Hematopoietic multipotent progenitor cell treated with erythropoietin and hydrocortisone succinate and interleukin-3 and kit ligand, for 17 days (in vitro differentiated cells): ENCODE data around the gene LGR5.
"Not testable (repeated sequence)": the region's sequence is repeated elsewhere in the genome, so short reads cannot be mapped to it uniquely, and the experiment has no call there.

Source experiments
- DNase-seq: peaks from one replicate; pipeline ENCODE4 v3.0.0-alpha.2; 2015; ENCODE audit warnings: low spot score

Gene LGR5

DNA sequence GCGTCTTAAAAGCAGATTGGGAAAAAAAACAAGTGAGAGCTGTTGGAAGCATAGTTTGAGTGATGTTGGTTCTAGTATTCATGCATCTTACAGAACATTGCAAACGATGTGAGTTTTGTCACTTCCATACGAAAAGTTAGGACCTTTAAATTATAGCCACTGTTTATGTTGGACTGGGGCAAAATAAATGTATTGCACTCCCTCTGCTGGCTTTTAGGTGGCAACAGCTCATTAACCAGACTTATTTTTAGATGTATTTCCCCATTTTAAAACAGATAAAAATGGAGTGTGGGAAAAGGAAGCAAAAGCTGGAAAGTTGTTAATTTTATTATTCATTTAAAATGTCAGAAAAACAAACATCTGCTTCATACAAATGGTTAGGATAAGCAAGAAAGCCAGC is 111.9 kb downstream of the LGR5 start:
- DNase-seq: no peak

DNA sequence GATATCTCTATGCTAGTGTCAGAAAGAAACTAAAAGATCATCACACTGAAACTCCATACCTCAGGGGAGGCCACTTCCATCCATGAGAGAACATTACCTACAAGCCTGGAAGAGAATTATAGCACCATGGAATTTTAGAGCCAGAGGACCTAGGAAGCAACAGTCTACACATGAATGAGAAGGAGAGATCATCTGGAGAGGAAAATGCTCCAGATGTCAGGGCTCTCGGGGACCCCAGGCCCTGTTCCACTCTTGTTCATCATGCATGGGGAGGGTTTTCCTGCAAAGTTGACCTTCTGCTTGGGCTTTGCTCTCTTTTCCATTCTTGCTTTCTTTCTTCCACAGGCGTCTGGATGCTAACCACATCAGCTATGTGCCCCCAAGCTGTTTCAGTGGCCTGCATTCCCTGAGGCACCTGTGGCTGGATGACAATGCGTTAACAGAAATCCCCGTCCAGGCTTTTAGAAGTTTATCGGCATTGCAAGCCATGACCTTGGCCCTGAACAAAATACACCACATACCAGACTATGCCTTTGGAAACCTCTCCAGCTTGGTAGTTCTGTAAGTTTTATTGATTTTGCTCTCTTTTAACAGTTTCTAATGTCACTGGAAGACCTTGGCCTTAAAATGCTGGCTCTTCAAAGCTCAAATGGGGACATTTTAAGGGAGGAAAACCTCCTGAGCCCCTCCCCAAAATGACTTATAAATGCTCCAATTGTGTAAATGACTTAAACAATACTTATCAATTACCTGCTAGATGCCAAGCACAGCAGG is 113.3 kb downstream of the LGR5 start:
- DNase-seq: no peak

DNA sequence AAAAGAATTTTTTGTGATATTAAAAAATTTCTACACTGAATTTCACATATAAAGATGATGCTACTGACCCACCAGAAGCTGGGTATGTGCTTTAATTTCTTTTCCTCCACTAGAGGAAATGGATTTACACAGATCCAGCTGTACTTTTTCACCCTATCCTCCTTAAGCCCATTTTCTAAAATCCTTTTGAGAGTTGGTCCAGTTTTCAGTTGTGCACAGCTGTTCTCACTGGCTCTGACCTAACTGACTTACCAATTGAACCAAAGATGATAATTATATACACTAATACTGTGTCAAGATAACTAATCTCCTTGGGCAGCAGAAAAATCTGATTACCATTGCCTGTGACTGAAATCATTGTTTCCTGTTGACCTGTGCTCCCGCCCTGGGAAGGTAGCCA is 115.6 kb downstream of the LGR5 start:
- DNase-seq: no peak

DNA sequence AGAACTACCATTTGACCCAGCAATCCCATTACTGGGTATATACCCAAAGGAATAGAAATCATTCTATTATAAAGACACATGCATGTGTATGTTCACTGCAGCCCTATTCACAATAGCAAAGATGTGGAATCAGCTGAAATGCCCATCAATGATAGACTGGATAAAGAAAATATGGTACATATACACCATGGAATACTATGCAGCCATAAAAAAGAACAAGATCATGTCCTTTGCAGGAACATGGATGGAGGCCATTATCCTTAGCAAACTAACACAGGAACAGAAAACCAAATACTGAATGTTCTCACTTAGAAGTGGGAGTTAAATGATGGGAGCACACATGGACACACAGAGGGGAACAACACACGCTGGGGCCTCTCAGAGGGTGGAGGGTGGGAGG is 116.2 kb downstream of the LGR5 start:
- not testable (repeated sequence) for DNase-seq

DNA sequence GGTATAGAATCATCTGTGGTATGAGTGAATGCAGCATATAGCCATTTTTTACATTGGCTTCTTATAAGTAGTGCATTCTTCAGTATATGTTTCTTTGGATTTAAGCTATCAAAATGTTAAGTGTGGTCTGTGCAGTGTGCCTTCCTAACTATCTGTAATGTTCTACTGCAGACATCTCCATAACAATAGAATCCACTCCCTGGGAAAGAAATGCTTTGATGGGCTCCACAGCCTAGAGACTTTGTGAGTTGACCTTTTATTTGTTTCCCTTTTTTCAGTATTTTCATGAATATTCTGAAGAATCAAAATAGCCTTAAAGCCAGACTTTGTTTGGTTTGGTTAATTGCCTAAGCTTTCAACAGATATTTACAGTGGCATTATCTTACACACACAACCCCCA is 116.8 kb downstream of the LGR5 start:
- DNase-seq: no peak

DNA sequence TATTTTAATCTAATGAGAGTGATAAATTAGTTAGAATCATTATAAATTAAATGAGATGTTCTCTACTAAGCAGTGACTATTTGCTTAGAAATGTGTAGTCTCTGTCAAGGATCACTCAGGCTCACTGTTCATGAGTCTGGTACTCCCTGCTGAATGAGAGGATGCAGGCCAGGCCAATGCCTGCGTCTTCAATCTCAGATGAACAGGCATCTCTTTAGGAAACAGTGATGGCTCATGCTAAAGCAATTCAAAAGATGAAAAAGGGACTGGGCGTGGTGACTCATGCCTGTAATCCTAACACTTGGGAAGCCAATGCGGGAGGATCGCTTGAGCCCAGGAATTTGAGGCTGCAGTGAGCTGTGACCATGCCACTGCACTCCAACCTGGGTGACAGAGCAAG is 117.3 kb downstream of the LGR5 start:
- no peak for DNase-seq

DNA sequence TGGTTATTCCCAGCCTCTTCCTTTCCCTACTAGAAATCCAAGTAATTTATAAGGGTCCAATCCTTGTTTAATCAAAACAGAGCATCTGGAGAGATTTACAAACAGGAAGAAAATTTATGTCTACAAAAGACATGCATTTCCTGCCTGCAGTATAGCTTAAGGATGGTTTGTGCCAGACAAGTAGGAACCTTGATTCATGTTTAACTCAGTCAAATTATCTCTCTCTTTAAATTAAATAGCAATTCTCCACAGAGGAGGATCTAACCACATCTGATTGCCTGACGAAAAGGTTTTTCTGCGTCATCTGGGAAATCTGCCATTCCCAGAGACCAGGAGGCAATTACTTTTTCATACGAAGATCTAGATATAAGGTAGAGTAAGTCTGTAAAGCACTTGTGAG is 118.8 kb downstream of the LGR5 start:
- no peak for DNase-seq

DNA sequence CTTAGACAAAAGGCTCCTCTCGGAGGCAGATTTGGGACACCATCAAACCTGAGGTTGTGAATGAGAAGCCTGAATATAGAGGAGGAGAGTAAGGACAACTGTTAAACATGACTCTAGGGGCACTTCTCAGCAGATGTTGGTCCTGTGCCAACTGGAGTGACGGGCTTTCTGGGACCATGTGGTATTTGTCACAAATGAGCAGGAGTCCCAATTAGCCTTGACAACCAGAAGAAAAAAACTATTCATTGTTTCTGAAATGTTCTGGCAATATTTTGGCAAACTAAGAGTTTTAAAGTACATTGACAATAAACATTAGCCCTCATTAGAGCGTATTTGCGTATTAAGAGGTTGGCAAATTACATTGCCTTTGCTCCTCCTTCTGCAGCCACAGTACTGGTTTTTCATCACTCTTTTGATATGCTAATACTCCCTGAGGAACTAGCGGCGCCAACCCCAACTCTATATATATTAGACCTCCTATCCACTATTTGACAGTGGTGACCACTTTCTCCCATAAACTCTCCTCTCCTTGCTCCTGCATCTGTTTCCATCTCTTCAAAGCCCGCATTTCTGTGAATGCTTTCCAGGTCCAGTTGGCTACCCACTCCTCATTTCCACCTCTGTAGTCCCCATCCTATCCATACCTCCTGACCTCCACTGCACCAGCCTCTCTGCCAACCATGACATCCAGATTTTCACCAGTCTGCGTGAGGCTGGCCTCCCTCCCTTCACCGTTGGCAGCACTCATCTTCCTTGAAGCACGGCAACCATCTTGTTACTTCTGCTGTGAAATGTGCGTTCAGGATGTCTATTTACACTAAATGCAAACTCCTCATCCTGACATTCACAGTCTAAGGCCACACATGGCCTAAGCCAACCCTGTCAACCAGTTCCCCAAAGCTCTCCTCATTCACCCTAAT is 123.3 kb downstream of the LGR5 start:
- DNase-seq: no peak

DNA sequence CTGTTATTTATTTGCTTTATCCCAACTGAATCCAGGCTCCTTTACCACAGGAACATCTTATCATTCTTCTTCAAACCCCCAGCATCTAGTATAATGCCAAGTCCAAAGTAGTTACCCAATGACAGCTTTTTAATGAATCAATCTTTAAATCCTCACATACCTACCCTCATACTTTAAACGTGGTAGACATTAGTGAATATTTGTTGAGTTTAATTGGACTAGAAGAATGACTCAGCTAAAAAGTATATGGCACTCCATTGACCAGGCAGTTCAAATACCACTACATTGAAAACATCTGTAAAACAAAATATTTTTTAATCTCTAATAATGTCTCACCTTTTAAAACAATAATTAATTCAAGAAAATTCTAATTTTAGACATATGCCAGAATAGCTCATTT is 125.9 kb downstream of the LGR5 start:
- no peak for DNase-seq

DNA sequence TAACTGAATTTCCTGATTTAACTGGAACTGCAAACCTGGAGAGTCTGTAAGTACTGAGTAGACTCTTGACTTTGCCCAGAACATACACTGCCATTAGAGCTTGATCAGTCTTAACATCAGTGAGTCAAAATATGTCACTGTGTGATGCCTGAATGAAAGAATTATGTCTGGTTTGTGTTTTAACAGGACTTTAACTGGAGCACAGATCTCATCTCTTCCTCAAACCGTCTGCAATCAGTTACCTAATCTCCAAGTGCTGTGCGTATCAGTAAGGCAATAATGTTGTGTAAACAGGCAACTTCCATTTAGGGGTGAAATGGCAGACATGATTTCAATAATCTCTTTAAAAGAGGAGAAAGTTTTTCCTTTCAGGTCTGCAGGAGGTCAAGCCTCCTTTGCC is 127.1 kb downstream of the LGR5 start:
- DNase-seq: no peak

DNA sequence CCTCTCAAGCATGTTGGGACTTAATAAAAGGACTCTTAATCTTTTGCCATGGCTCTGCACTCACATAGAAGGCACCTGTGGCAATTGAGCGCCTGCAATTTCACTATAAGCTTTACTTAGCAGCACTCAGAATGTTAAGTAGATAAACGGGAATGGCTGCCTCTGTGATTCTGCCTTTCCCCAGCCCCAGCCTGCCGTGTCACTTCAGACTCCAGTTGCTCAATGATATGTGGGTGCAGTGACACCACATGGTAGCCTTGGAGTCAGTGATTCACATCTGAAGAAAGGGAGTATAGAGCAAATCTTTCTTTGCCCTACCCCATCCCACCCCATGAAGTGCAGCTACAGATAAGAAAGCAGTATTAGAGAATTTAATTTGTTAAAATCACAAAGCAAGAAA is 127.9 kb downstream of the LGR5 start:
- DNase-seq: no peak

DNA sequence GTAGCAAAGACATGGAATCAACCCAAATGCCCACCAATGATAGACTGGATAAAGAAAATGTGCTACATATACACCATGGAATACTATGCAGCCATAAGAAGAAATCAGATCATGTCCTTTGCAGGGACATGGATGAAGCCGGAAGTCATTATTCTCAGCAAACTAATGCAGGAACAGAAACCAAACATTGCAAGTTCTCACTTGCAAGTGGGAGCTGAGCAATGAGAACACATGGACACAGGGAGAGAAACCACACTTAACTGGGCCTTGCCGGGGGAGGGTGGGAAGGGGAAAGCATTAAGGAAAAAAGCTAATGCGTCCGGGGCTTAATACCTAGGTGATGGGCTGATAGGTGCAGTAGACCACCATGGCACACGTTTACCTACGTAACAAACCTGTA is 130.3 kb downstream of the LGR5 start:
- not testable (repeated sequence) for DNase-seq

DNA sequence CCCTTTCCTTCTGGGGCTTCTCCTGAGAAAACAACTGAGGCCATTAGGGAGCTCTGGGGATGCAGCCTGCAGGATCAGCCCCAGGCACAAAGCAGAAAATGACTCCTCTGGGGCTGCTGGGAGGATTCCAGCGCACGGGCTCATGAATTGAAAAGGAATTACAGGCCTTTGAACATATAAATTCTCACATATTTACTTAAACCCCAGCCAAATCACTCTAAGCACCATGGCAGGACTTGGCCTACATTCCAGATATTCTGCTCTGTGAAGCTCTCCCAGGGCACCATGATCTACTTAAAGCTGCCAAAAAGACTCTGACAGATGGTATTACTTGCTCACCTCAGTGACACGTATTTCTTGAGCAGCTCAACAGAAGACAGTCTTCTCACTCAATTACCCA is 136.9 kb downstream of the LGR5 start:
- DNase-seq: no peak

DNA sequence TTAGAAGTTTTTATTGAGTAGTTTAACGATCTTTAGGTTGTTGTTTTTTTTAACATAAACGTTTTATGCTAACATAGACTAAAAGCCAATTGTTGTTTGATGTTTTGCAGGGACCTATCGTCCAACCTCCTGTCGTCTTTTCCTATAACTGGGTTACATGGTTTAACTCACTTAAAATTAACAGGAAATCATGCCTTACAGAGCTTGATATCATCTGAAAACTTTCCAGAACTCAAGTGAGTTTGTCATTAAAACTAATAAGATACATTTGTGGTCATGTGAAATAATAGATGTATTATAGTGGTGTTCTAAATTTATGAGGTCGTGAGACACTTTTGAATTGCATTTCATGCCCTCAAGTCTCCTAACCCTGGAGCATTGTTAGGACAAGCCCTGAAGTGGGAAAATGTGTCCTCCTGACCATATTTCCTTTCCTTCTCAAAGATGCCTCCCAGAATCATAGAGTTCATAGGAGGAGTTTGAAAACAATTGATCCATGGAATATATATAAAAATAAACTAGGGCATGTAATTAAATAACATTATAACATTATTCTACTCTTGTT is 139.2 kb downstream of the LGR5 start:
- no peak for DNase-seq

DNA sequence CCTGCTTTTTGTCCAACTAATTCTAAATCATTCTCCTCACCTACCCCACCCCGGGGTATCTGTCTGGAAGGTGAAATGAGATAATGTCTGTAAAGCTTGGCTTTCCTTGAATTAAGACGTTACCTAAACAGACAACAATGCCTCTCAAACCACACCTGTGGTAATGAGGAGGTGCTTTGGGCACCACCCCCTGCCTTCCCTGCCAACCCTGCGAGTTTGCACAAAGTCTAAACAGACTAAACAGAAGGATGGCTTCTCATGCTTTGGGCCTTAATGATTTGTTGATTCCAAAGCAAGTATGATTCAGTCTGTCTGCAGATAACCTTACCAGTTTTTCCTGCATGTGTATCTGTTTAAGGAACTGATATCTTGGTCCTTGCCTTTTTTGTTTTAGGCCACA is 141.6 kb downstream of the LGR5 start:
- DNase-seq: no peak

DNA sequence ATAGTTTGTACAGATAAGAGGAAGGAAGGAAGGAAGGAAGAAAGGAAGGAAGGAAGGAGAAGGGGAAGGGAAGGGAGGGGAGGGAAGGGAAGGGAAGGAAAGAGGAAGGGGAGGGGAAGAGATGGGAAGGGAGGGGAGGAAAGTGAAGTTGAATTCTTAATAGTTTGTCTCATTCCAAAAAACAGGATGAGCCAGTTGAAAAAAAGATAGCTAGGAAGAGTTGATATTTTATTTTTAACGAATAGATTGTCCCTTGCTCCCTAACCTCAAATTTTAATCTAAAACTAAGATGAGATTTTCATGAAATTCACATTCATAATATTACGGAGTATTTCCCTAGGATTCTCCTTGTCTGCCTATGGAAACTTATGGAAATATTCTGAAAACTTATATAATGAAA is 143.3 kb downstream of the LGR5 start:
- DNase-seq: no peak

DNA sequence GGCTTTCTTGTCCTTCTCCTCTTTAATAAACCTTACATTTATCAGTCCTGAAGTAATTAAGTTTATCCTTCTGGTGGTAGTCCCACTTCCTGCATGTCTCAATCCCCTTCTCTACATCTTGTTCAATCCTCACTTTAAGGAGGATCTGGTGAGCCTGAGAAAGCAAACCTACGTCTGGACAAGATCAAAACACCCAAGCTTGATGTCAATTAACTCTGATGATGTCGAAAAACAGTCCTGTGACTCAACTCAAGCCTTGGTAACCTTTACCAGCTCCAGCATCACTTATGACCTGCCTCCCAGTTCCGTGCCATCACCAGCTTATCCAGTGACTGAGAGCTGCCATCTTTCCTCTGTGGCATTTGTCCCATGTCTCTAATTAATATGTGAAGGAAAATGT is 144.8 kb downstream of the LGR5 start:
- no peak for DNase-seq

DNA sequence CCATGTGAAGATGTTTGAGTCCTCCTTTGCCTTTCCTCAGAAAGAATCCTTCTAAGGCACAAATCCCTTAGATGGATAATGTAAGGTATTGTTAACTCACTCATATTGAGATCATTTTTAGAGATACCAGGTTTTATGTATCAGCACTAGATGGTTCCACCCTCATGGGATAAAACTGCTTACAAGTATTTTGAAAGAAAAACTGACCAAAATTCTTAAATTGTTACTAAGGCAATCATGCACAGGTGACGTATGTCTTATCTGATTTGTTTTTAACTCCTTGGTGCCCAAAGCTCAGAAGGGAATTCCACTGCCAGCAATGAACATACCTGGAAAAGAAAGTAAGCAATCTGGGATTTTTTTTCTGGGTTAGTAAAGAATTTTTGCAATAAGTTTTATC is 145.6 kb downstream of the LGR5 start:
- no peak for DNase-seq

DNA sequence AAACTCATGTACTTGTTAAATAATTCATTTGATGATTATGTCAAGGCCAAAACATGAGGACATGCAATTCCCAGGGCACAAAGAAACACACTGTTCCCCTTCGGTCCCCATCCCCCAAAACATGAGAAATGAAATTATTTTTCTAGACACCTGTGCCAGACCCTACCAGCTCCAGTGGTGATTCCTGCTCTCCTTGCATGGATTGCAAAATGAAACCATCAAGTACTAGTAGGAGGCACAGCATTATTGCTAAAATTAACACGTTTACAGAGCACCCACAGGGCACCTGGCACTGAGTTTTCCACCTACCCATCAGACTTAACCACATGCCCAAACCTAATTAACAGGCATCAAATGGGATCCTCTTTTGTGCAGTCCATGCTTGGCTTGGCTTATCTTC is 147.4 kb downstream of the LGR5 start:
- no peak for DNase-seq

DNA sequence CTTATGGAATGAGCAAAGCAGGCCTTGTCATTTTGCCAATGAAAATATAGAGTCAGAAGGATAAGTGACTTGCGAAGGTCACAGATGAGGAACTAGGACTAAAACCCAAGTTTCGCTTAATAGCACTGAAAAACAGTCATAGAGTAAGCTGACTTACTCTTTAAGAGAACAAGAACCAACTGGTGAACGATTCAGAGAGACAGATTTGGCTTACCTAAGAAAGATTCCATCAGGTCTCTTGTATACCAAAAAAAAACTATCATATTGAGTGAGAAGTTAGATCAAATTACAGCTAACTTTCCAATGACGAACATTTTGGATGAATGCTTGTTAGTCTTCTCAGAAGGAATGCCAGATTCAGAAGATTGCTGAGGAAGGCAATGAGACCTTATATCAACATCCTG is 149.9 kb downstream of the LGR5 start:
- no peak for DNase-seq

DNA sequence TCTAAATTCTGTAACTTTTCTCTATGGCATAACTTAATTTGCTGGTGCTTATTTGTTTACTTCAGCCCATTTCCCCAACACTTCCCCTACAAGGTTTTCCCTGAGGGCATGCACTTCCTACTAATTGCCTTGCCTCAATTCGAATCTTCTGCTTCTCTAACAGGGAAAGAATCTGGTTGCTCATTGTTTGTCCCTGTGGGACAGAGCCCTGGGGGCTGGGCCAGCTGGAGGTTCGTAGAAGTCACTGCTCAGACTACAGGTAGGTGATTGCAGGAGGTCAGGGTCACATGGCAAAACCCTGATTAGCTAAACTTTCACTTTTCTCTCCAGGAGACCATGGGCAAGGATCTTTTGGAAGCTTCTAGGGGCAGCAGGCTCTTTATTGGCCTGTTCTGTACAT is 152.0 kb downstream of the LGR5 start:
- no peak for DNase-seq

DNA sequence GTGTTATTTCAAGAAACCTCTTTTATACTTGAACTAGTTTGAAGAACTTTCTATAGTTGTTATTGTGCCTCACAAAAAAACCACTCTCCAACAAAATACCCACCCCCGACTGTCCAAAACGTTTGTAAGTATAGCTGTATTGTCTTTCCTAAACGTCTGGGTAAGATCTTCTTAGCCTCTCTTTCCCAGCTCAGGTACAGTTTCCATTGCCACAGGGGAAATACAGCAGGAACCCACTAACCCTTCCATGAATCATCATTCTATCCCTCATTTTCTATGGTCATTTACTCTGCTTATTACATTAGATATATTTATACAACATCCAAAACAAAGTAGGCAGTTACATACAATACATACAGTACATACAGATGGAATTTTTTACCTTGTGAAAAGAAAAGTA is 153.2 kb downstream of the LGR5 start:
- DNase-seq: no peak
